HepG2 (cell line): ENCODE results near the gene THPO. TPM values are rescaled to one million over a fixed set of nuclear protein-coding genes. Genes with fewer than 3 reads are reported as not detected.
A peak's percentile ranks its signal among the peaks of the same experiment; 100 is the strongest.

Source experiments
- HNF4A ChIP-seq: sonication (generic); formaldehyde crosslinking; IDR thresholded peaks from 2 replicates; pipeline ENCODE4 v1.4.0; 2020; ENCODE audit warnings: missing genetic modification reagents
- MIXL1 ChIP-seq: IDR thresholded peaks from 2 replicates; pipeline ENCODE4 v1.6.1; 2016
- MXI1 ChIP-seq: IDR thresholded peaks from 3 replicates; pipeline ENCODE4 v1.6.1; 2012; ENCODE audit warnings: low read depth, low read length, inconsistent platforms, borderline replicate concordance
- POLR2G ChIP-seq: fragments of 200-400 bp; formaldehyde crosslinking; IDR thresholded peaks from 2 replicates; pipeline ENCODE4 v1.6.1; 2018; ENCODE audit warnings: mild to moderate bottlenecking, low read depth, low read length, moderate library complexity
- ZFP62 ChIP-seq: sonication (generic); formaldehyde crosslinking; IDR thresholded peaks from 2 replicates; pipeline ENCODE4 v1.4.0; 2020; ENCODE audit warnings: missing genetic modification reagents
- ZNF333 ChIP-seq: sonication (generic); formaldehyde crosslinking; IDR thresholded peaks from 2 replicates; pipeline ENCODE4 v1.4.0; 2020; ENCODE audit warnings: mild to moderate bottlenecking, missing genetic modification reagents, borderline replicate concordance
- ZNF382 ChIP-seq: sonication (generic); formaldehyde crosslinking; IDR thresholded peaks from 2 replicates; pipeline ENCODE4 v1.5.0; 2020; ENCODE audit warnings: missing genetic modification reagents, mild to moderate bottlenecking, borderline replicate concordance
- ZNF678 ChIP-seq: sonication (generic); formaldehyde crosslinking; IDR thresholded peaks from 2 replicates; pipeline ENCODE4 v1.4.0; 2020; ENCODE audit warnings: mild to moderate bottlenecking, missing genetic modification reagents
- ZNF709 ChIP-seq: sonication (generic); formaldehyde crosslinking; IDR thresholded peaks from 2 replicates; pipeline ENCODE4 v1.5.0; 2020; ENCODE audit warnings: mild to moderate bottlenecking, missing genetic modification reagents
- polyA plus RNA-seq, 8 experiments: library from polyadenylated mRNA; depleted of rRNA in 3 of 8; stranded (reverse) in 7 of 8; unstranded in 1 of 8; fragments of >200 nt; fragmentation: Illumina TruSeq in 4 of 8; extraction: Trizol in 4 of 8; gene quantifications; 2 replicates each; pipeline versions ENCODE4 v1.2.1 to v1.2.3, GENCODE V29; 2011 to 2016; ENCODE audit warnings: low read depth in 4 of 8, missing spikeins in 1 of 8, mixed read lengths in 1 of 8; ENCODE audit not compliant: insufficient read depth in 1 of 8
- total RNA-seq, 5 experiments: library from RNA; depleted of rRNA; stranded (reverse); fragments of >200 nt; fragmentation: Illumina TruSeq; extraction: Trizol; gene quantifications; 2 replicates each; pipeline ENCODE4 v1.2.3, GENCODE V29; 2016; ENCODE audit warnings: low read depth in 1 of 5
- TF ChIP-seq, protein P1 (sequence below): sonication (generic); formaldehyde crosslinking; conservative IDR thresholded peaks from 2 replicates; pipeline ENCODE4 v1.4.0; 2020; ENCODE audit warnings: missing genetic modification reagents
- TF ChIP-seq, protein P2 (sequence below): sonication (generic); formaldehyde crosslinking; IDR thresholded peaks from 2 replicates; pipeline ENCODE4 v1.4.0; 2020; ENCODE audit warnings: missing genetic modification reagents
- TF ChIP-seq, protein P3 (sequence below): IDR thresholded peaks from 2 replicates; pipeline ENCODE4 v1.6.1; 2016
- TF ChIP-seq, protein P4 (sequence below): IDR thresholded peaks from 2 replicates; pipeline ENCODE4 v1.6.1; 2016
- TF ChIP-seq, protein P5 (sequence below): sonication (generic); formaldehyde crosslinking; IDR thresholded peaks from 2 replicates; pipeline ENCODE4 v1.4.0; 2020; ENCODE audit warnings: mild to moderate bottlenecking, missing genetic modification reagents
- TF ChIP-seq, protein P6 (sequence below): sonication (generic); formaldehyde crosslinking; IDR thresholded peaks from 2 replicates; pipeline ENCODE4 v1.5.1; 2020; ENCODE audit warnings: mild to moderate bottlenecking, moderate library complexity, missing genetic modification reagents

THPO gene
- total and polyA plus RNA-seq, 2 of the 13 experiments (the other 11 are each of a cell fraction or from before 2014, with no cell fraction given), result 2.8 to 4.8 TPM

DNA sequence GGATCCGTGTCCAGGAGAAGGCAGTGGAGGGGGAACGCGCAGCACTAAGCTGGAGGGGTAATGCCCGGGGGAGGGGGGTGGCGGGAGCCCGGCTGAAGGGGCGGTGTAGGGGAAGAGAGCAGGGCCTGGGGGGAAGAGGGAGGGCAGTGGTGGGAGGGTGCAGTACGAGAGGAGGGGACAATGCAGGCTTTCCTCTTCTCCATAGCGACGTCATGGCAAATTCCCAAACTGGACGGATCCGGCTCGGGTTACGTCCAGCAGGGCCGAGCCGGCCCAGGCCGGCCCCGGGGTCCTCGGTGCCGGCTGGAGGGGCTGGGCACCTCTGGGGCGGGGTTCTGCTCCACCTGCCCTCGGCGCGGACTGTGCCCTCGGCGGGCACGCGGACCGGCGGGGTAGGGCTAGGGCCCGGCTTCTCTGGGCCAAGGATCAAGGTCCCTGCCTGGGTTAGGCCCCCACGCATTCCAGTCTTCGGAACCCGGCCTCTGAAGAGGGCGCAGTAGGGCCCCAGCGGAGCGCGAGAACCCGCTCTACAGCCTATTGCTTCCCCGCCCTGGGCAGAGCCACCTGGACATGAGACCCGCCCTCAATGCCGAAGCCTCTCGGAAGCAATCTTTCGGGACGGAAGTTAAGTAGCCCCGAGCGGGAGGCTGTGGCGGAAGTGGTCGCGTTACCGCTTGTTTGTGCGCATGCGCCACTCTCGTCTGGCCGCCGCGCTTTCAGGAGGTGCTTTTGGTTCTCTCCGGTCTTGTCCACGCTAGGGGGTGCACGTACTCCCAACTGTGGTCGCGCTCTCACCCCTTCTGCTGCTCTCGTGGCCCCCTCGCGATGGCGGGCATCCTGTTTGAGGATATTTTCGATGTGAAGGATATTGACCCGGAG, 15.1 kb downstream of the THPO start (continued):
- TF ChIP-seq ZNF709 (CRISPR knock-in tag), result peak; percentile 20; the same call in 1 of the 2 replicates
- no peak for TF ChIP-seq ZFP62 (CRISPR knock-in tag)
- TF ChIP-seq, protein P1, sequence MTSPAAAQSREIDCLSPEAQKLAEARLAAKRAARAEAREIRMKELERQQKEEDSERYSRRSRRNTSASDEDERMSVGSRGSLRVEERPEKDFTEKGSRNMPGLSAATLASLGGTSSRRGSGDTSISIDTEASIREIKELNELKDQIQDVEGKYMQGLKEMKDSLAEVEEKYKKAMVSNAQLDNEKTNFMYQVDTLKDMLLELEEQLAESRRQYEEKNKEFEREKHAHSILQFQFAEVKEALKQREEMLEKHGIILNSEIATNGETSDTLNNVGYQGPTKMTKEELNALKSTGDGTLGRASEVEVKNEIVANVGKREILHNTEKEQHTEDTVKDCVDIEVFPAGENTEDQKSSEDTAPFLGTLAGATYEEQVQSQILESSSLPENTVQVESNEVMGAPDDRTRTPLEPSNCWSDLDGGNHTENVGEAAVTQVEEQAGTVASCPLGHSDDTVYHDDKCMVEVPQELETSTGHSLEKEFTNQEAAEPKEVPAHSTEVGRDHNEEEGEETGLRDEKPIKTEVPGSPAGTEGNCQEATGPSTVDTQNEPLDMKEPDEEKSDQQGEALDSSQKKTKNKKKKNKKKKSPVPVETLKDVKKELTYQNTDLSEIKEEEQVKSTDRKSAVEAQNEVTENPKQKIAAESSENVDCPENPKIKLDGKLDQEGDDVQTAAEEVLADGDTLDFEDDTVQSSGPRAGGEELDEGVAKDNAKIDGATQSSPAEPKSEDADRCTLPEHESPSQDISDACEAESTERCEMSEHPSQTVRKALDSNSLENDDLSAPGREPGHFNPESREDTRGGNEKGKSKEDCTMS, result no peak
- TF ChIP-seq, protein P2, sequence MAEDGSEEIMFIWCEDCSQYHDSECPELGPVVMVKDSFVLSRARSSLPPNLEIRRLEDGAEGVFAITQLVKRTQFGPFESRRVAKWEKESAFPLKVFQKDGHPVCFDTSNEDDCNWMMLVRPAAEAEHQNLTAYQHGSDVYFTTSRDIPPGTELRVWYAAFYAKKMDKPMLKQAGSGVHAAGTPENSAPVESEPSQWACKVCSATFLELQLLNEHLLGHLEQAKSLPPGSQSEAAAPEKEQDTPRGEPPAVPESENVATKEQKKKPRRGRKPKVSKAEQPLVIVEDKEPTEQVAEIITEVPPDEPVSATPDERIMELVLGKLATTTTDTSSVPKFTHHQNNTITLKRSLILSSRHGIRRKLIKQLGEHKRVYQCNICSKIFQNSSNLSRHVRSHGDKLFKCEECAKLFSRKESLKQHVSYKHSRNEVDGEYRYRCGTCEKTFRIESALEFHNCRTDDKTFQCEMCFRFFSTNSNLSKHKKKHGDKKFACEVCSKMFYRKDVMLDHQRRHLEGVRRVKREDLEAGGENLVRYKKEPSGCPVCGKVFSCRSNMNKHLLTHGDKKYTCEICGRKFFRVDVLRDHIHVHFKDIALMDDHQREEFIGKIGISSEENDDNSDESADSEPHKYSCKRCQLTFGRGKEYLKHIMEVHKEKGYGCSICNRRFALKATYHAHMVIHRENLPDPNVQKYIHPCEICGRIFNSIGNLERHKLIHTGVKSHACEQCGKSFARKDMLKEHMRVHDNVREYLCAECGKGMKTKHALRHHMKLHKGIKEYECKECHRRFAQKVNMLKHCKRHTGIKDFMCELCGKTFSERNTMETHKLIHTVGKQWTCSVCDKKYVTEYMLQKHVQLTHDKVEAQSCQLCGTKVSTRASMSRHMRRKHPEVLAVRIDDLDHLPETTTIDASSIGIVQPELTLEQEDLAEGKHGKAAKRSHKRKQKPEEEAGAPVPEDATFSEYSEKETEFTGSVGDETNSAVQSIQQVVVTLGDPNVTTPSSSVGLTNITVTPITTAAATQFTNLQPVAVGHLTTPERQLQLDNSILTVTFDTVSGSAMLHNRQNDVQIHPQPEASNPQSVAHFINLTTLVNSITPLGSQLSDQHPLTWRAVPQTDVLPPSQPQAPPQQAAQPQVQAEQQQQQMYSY (CRISPR knock-in tag), result no peak
- TF ChIP-seq ZNF678 (CRISPR knock-in tag), result no peak
- no peak for TF ChIP-seq ZNF382 (CRISPR knock-in tag)
- peak; percentile 75; the same call in 2 of the 3 replicates for TF ChIP-seq MXI1
- no peak; the same call in none of the 2 replicates for TF ChIP-seq MIXL1 (CRISPR knock-in tag)
- peak; percentile 90 for TF ChIP-seq POLR2G
- TF ChIP-seq, protein P3, sequence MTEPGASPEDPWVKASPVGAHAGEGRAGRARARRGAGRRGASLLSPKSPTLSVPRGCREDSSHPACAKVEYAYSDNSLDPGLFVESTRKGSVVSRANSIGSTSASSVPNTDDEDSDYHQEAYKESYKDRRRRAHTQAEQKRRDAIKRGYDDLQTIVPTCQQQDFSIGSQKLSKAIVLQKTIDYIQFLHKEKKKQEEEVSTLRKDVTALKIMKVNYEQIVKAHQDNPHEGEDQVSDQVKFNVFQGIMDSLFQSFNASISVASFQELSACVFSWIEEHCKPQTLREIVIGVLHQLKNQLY, result 0 out of 2 replicates have a peak, but pooled peaks have one; percentile 36
- TF ChIP-seq, protein P4, sequence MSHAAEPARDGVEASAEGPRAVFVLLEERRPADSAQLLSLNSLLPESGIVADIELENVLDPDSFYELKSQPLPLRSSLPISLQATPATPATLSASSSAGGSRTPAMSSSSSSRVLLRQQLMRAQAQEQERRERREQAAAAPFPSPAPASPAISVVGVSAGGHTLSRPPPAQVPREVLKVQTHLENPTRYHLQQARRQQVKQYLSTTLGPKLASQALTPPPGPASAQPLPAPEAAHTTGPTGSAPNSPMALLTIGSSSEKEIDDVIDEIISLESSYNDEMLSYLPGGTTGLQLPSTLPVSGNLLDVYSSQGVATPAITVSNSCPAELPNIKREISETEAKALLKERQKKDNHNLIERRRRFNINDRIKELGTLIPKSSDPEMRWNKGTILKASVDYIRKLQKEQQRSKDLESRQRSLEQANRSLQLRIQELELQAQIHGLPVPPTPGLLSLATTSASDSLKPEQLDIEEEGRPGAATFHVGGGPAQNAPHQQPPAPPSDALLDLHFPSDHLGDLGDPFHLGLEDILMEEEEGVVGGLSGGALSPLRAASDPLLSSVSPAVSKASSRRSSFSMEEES, result peak; percentile 40; the same call in 1 of the 2 replicates
- TF ChIP-seq, protein P5, sequence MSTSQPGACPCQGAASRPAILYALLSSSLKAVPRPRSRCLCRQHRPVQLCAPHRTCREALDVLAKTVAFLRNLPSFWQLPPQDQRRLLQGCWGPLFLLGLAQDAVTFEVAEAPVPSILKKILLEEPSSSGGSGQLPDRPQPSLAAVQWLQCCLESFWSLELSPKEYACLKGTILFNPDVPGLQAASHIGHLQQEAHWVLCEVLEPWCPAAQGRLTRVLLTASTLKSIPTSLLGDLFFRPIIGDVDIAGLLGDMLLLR (CRISPR knock-in tag), result peak; percentile 80
- peak; percentile 95 for TF ChIP-seq HNF4A (CRISPR knock-in tag)
- TF ChIP-seq ZNF333 (CRISPR knock-in tag), result peak; percentile 89; the same call in 1 of the 2 replicates
- TF ChIP-seq, protein P6, sequence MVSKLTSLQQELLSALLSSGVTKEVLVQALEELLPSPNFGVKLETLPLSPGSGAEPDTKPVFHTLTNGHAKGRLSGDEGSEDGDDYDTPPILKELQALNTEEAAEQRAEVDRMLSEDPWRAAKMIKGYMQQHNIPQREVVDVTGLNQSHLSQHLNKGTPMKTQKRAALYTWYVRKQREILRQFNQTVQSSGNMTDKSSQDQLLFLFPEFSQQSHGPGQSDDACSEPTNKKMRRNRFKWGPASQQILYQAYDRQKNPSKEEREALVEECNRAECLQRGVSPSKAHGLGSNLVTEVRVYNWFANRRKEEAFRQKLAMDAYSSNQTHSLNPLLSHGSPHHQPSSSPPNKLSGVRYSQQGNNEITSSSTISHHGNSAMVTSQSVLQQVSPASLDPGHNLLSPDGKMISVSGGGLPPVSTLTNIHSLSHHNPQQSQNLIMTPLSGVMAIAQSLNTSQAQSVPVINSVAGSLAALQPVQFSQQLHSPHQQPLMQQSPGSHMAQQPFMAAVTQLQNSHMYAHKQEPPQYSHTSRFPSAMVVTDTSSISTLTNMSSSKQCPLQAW (CRISPR knock-in tag), result peak; percentile 87
